VCaP (cell line): ENCODE results near the gene FSIP1.

Experiments used
- H3K27ac ChIP-seq: fragments of 450-650 bp; 2 replicates; pipeline ENCODE4 v1.5.1; 2017
- TF ChIP-seq, protein P1 (sequence below): fragments of 450-650 bp; conservative IDR thresholded peaks from 2 replicates; pipeline ENCODE4 v1.5.1; 2017; ENCODE audit warnings: mild to moderate bottlenecking, moderate library complexity

Gene FSIP1

DNA sequence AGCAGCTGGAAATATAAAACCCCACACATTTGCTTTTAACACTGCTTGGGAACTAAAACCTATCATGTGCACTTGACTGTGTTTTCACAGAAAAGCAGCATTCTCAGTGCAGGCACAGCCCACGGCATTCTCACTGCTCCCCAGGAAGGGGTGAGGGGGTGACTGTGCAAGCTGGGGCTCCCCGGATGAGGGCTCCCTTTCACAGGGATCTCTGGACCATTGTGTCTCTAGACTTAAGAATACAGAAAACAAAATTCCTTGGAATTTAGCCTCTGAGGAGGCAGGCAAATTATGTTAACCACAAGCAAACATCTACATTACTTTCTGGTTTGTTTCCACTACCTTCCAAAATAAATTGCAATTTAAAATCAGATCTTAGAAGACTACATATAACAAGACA lies 100.3 kb downstream of the FSIP1 start:
- no peak overlapping the region for H3K27ac ChIP-seq
- TF ChIP-seq, protein P1, sequence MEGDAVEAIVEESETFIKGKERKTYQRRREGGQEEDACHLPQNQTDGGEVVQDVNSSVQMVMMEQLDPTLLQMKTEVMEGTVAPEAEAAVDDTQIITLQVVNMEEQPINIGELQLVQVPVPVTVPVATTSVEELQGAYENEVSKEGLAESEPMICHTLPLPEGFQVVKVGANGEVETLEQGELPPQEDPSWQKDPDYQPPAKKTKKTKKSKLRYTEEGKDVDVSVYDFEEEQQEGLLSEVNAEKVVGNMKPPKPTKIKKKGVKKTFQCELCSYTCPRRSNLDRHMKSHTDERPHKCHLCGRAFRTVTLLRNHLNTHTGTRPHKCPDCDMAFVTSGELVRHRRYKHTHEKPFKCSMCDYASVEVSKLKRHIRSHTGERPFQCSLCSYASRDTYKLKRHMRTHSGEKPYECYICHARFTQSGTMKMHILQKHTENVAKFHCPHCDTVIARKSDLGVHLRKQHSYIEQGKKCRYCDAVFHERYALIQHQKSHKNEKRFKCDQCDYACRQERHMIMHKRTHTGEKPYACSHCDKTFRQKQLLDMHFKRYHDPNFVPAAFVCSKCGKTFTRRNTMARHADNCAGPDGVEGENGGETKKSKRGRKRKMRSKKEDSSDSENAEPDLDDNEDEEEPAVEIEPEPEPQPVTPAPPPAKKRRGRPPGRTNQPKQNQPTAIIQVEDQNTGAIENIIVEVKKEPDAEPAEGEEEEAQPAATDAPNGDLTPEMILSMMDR: no peak

DNA sequence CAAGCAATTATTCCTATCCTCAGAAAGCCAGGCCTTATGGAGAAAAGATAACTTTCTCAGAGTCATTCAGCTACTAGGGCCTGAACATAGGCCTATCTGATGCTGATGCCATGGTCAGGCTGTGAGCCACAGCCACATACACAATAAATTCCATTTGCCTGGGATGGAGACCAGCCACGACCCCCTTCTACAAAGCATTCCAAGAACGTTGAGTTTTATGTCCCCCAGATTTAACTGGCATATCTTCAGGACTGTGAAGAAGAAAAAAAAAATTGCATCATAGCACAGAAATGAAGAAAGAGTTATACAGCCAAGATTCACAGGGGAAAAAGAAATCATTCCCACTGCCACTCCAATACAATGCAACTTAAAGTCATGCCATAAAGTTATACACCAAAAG lies 101.8 kb downstream of the FSIP1 start:
- TF ChIP-seq, protein P1: no peak
- H3K27ac ChIP-seq: no peak overlapping the region

DNA sequence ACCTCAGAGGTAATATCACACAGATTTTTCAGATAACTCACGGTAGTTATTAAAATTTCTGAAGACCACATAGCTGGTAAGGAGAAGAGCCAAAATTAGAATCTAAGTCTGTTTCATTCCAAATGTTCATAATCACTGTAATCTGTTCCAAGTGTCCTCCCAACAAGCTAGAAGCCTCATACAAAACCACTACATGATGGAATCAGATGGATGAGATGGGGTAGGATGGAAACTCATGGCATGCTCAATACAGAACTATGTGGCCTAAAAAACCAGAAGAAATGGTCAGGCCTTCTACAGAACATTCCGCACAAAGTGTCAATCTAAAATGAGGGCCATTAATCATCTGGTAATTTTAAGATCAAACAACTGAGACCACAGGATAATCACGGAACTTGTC lies 110.0 kb downstream of the FSIP1 start:
- TF ChIP-seq, protein P1: no peak
- no peak overlapping the region for H3K27ac ChIP-seq

DNA sequence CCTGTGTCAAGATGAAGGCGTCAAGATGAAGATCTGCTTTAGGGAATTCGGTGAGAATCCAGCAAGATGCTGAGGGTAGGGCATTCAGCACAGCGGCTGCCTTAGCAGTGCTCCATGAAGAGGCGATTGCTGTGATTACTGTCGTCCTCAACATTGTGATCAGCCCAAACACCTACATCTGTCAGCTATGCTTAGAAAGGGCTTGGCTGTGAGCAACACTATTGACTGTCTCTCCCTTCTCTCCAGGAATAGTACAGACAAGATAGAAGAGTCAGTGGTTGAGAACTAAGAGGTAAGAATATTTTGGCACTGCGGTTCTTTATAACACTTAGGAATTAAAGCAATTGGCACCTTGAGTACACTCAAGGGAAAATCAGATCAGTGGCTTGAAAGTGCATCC lies 110.5 kb downstream of the FSIP1 start:
- H3K27ac ChIP-seq: no peak overlapping the region
- TF ChIP-seq, protein P1: no peak

DNA sequence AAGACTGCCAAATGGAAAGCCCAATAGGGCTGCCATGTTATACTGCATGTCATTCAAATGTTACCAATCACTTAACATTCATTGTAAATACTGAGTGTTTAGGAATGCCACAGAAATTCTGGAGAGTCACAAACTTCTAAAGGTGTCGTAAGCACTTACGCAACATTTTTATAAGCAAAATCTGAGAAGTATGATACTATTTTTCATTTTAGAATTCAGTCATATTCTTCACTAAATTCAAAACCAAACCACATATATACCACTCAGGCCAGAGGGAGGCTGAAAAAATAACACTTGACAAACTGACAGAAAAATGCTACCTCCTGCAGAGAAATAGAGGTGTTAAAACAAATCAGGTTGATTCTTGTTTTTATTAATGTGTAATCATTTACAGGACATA lies 112.0 kb downstream of the FSIP1 start:
- TF ChIP-seq, protein P1: no peak
- H3K27ac ChIP-seq: no peak overlapping the region

DNA sequence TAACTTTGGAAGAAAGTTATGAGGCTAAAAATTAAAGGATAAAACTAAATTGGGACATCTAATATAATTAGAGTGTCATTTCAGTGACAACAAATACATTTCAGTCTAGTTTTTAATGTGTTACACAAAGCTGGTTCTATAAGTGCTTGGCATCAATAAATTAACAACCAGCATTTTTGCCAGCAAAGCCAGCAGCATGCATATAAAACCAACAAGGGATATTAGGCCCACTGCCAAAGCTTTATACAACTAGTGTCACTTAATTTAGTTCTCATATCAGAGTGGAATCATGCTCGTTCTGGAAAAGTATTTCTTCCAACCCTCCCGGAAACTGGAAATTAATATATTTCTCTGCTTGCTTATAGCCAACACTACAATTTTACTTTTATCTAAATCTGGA lies 113.0 kb downstream of the FSIP1 start:
- TF ChIP-seq, protein P1: no peak
- no peak overlapping the region; the same call in 1 of the 2 replicates for H3K27ac ChIP-seq

DNA sequence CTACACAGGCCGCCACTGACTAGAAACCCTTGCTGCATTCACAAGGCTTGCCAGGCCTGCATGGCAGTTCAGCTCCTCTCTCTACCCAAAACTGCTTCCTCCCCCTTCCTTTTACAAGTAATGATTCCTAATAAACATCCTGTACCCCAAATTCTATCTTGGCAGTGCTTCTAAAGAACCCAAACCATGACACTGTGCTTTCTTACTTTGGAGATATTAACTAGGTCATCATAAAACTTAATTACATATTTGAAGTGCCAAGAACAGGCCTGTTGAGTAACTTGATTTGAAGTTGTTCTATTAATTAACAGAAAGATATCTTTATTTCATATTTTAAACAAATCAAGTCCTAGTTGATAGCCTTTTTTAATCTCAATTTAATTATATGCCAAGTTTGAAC lies 113.4 kb downstream of the FSIP1 start:
- TF ChIP-seq, protein P1: no peak
- H3K27ac ChIP-seq: no peak overlapping the region; the same call in 1 of the 2 replicates

DNA sequence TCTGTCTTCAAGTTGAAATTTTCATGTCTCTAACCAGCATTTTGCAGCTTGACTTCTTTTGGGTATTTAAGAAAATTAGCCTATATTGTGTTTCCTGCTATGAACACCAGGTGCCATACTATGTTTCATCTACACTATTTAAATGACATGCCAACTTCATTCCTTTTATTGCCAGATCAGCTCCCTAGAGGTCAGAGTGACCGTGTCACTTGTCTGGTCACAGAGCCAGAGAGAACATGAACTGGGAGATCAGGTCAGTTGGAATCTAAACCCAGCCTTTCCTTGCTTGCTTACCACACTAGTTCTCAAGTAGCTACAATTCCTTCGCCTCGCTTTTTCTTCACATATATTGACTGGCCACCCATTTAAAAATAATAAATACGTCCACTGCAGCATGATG lies 114.2 kb downstream of the FSIP1 start:
- H3K27ac ChIP-seq: no peak overlapping the region
- TF ChIP-seq, protein P1: no peak
